Coronary artery (tissue), 2 donors: ENCODE results near the gene USP53.
"Not testable (repeated sequence)": the region's sequence is repeated elsewhere in the genome, so short reads cannot be mapped to it uniquely, and the experiment has no call there.

Source experiments
- DNase-seq: peaks from one replicate; pipeline ENCODE4 v3.0.0-alpha.2; 2017; ENCODE audit warnings: low spot score
- H3K27ac ChIP-seq, 2 donors: fragments of 200-600 bp; sonication (generic); one replicate each; pipeline ENCODE4 v1.5.1; 2016 to 2019
- H3K4me3 ChIP-seq: fragments of 200-600 bp; sonication (generic); 2 replicates; pipeline ENCODE4 v1.5.1; 2016; ENCODE audit warnings: mild to moderate bottlenecking, moderate library complexity
- TF ChIP-seq, protein P1 (sequence below): fragments of 200-600 bp; sonication (generic); IDR thresholded peaks from one replicate; pipeline ENCODE4 v1.5.1; 2019; ENCODE audit warnings: antibody characterized with exemption

The USP53 gene

DNA sequence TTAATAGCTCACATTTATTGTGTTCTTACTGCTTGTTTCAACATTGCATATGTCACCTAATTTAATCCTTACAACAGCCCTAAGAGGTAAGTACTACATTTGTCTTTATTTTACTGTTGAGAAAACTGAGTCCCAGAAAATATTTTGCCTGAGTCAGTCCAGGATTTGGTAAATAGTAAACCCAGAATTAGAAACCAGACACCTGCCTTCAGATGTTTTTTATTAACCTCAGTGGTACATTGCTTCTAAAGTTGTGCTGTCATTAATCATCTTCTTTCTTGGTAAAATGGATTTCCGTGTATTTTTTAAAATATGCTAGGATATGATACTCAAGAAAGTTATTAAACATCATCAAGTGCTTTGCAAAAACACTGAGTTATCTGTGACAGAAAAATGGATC is 31.4 kb downstream of the USP53 start:
- TF ChIP-seq, protein P1, sequence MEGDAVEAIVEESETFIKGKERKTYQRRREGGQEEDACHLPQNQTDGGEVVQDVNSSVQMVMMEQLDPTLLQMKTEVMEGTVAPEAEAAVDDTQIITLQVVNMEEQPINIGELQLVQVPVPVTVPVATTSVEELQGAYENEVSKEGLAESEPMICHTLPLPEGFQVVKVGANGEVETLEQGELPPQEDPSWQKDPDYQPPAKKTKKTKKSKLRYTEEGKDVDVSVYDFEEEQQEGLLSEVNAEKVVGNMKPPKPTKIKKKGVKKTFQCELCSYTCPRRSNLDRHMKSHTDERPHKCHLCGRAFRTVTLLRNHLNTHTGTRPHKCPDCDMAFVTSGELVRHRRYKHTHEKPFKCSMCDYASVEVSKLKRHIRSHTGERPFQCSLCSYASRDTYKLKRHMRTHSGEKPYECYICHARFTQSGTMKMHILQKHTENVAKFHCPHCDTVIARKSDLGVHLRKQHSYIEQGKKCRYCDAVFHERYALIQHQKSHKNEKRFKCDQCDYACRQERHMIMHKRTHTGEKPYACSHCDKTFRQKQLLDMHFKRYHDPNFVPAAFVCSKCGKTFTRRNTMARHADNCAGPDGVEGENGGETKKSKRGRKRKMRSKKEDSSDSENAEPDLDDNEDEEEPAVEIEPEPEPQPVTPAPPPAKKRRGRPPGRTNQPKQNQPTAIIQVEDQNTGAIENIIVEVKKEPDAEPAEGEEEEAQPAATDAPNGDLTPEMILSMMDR = no peak
- H3K4me3 ChIP-seq = no peak overlapping the region
- H3K27ac ChIP-seq = no peak overlapping the region
- no peak for DNase-seq

DNA sequence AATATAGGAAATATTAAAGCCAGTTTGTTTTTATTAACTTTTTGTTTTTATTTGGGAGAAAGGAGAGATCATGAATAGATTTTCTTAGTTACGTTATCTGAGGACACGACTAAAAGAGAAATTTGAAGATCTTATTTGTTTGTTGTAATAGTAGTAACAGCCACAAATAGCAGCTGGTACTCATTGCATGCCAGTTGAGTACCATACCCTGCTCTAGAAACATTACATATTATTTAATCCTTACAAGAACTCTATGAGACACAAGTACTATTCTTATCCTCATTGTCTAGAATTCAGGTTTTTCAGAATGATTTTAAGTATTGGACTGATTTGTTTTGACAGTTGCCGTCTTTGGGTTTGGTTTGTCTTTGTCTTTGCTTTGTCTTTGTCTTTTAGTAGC is 31.8 kb downstream of the USP53 start:
- Histone ChIP-seq H3K4me3 (no peak overlapping the region), H3K27ac (no peak overlapping the region)
- DNase-seq = no peak
- TF ChIP-seq, protein P1 = no peak

DNA sequence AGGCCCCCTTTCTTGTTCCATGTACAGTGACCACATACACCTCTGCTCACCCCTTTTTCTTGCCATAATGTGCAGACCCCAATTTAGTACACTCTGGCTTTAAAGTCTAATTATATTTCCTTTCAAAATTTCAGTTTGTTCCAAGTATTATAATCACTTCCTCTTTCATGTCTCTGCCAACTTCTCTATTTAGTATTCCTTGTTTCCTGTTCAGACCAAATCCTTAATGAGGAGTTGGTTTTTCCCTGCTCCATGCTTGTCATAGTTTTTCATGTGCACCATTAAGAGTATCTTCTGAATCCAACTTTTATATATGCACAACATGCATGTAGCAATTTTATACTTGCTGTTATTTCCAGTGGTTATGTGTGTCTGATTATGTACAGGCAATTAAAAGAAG is 32.3 kb downstream of the USP53 start:
- Histone ChIP-seq H3K27ac (no peak overlapping the region), H3K4me3 (no peak overlapping the region)
- TF ChIP-seq, protein P1 = no peak
- DNase-seq = no peak

DNA sequence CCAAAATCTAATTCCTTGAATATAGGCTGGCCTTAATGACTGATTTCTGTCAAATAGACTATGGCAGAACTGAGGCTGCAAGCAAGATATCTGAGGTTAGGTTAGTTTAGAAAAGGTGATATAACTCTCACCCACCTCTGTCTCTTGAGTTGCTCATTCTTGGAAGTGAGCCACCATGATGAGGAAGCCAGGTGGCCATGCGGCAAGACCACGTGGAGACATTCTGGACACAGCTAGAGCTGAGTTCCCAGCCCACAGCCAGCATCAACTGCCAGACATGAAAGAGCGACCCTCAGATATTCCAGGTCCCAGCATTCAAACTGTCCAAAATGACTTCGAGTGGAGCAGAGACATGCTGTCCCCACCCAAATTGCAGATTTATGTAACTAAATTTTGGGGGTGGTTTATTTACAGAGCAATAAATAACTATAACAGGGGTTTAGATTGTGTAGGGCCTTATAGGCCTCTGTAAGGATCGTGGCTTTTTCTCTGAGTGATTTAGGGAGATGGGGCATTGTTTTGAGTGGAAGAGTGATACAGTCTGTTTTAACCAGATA is 33.7 kb downstream of the USP53 start:
- no peak for DNase-seq
- Histone ChIP-seq H3K27ac (no peak overlapping the region), H3K4me3 (no peak overlapping the region)
- TF ChIP-seq, protein P1 = no peak

DNA sequence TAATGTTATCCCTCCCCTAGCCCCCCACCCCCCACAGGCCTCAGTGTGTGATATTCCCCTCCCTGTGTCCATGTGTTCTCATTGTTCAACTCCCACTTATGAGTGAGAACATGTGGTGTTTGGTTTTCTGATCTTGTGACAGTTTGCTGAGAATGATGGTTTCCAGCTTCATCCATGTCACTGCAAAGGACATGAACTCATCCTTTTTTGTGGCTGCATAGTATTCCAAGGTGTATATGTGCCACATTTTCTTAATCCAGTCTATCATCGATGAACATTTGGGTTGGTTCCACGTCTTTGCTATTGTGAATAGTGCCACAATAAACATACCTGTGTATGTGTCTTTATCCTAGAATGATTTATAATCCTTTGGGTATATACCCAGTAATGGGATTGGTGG is 38.5 kb downstream of the USP53 start:
- H3K4me3 ChIP-seq, DNase-seq, H3K27ac ChIP-seq: not testable (repeated sequence)

DNA sequence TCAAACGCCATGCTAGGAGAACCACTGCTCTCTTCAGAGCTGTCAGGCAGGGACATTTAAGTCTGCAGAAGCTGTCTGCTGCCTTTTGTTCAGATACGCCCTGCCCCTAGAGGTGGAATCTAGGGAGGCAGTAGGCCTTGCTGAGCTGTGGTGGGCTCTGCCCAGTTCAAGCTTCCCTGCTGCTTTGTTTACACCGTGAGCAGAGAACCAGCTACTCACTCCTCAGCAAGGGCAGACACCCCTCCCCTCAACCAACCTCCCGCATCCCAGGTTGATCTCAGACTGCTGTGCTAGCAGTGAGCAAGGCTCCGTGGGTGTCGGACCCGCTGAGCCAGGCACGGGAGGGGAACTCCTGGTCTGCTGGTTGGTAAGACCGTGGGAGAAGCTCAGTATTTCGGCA is 42.7 kb downstream of the USP53 start:
- not testable (repeated sequence) for H3K4me3 ChIP-seq, DNase-seq, H3K27ac ChIP-seq

DNA sequence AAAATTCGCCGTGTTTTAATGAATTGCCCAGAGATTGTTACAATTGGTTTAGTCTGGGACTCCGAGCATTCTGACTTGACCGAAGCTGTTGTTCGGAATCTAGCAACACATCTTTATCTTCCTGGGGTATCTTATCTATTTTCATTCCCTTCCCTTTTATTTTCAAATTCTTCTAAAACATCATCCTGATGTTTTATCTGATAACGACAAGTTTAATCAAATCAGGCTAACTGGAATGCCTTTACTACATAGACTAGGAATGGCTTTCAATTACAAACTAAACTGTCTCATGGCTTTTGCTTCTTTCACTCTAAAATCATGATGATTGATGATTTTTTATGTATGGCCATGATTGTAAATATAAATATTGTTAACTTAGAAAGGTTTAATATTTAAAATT is 48.0 kb downstream of the USP53 start:
- TF ChIP-seq, protein P1 = no peak
- Histone ChIP-seq H3K27ac (no peak overlapping the region), H3K4me3 (no peak overlapping the region)
- DNase-seq = no peak

DNA sequence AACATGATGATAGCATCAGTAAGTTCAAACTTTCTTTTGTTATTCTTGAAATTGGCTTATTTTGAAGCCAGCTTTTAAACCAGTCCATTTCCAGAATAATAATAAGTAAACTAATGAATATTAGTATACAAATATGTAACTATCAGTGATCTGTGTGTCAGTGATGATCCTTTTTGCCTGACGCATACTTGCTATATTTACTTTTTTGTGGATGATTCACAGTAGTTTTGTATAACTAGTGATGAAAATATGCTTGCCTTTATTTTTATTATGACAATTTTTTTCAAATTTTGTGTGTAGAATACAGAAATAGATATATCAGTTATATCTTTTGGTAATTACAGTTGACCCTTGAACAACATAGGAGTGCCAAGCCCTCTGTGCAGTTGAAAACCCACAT is 49.5 kb downstream of the USP53 start:
- TF ChIP-seq, protein P1 = no peak
- Histone ChIP-seq H3K27ac (no peak overlapping the region), H3K4me3 (no peak overlapping the region)
- no peak for DNase-seq
